ENCODE data around the gene KRTAP4-3.
"Not testable (repeated sequence)": the region's sequence is repeated elsewhere in the genome, so short reads cannot be mapped to it uniquely, and the experiment has no call there.

The KRTAP4-3 gene

DNA sequence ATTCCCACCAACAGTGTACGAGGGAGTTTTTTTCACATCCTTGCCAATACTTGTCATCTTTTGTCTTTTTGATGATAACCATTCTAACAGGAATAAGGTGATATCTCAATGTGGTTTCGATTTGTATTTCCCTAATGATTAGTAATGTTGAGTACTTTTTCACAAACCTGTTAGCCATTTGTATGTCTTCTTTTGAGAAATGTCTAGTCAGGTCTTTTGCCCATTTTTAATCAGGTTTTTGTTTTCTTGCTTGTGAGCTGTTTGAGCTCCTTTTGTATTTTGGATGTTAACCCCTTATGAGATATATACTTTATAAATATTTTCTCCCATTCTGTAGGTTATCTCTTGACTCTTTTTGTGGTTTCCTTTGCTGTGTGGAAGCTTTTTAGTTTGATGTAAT, 16.5 kb downstream of the KRTAP4-3 start:
- no peak for DNase-seq (ENCODE audit: low spot score)

DNA sequence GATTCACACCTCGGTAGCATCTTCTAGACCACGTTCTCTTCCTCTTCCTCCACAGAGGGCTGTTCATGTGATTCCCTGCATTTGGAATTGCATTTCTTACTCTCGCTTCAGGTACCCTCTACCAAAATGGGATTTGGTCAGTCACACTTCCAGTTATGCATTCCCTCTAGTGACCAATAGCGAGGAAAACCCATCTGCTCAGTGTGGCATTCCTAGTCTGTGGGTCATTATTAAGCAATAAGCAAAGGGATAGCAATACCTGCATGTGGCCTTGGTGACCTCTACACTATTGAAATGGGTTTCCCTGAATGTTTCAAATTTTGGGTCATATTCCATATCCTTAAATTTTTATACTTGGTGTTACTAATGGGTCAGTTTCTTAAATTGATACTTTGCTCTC, 18.0 kb downstream of the KRTAP4-3 start:
- DNase-seq (ENCODE audit: low spot score): no peak

DNA sequence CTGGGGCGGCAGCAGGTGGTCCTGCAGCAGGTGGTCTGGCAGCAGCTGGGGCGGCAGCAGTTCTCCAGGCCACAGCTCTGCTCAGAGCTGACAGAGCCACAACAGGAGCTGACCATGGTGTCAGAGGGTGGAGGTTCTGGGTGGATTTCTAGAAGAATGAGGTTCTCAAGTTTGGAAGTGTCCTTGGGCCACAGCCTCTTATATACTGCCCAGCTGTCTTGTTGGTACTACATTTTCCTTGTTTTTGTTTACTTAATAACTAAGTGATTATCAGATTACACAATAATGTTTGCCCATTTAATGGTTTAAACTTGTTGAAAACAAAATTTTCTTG, 18.4 kb downstream of the KRTAP4-3 start, which contains the start of gene KRTAP4-5:
KRTAP4-5 (minus strand) TSS at position 174 of the 334 bp plus-strand sequence; CDS start at position 116, 58 bp downstream.
- no peak for DNase-seq (ENCODE audit: low spot score)

DNA sequence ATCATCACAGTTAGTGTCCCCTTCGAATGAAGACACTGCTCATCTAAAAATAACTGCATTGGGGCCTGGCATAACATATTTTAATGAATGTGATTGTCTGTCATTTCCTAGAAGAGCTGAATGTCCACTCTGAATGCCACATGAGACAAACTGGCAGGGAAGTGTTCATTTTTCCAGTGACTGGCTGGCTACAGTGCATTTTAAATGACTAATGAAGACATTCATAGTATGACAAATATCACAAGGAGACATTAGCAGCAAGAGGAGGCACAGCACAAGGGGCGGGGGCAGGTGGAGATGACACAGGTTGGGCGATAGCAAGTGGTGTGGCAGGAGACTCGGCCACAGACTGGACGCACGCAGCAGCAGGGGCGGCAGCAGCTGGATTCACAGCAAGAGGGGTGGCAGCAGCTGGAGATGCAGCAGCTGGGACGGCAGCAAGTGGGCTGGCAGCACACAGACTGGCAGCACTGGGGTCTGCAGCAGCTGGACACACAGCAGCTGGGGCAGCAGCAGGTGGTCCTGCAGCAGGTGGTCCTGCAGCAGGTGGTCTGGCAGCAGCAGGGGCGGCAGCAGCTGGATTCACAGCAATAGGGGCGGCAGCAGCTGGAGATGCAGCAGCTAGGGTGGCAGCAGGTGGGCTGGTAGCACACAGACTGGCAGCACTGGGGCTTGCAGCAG, 18.9 kb downstream of the KRTAP4-3 start:
- not testable (repeated sequence) for DNase-seq (ENCODE audit: low spot score)

DNA sequence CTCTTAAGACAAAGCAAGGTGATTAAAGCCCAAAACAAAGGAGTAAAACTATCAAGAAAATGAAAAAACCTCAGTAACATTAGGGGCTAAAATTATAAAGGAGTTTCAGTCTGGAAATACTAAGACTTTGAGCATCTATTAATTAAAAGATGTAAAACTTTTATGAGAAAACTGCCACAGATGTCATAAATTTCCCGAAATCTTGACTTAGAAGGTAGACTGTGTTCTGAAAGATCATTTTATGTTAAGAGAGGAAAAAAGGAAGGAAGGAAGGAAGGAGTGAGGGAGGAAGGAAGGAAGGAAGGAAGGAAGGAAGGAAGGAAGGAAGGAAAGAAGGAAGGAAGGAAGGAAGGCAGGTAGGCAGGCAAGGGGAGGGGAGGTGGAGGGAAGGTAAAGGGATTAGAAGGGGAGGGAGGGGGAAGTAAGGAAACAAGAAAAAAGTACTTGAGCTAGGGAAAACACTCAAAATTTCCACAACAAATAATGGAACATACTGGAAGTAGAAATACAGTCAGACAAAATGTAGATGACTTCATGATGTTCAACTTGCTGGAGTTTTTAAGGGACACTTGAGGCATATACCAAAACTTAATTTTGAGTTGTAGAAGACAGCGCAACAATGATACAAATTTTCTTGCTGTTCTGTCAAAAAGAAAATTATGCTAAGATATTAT, 20.4 kb downstream of the KRTAP4-3 start:
- DNase-seq (ENCODE audit: low spot score): no peak

DNA sequence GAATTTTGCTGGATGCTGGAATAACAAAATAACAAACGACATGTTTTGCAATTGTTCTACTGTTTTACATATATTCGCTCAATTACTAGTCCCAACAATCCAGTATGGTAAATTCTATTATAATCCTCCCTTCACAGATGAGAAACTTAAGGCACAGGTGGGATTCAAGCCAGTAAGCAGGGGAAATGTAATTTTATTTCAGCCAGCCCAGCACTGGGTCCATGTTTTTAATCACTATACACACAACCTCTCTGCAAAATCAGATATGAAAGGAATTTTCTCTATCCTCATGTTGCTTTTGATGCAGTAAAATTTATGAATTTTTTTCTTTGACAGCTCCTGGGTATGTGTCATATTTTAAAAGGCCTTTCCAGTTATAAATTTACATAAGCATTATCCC, 22.8 kb downstream of the KRTAP4-3 start:
- DNase-seq (ENCODE audit: low spot score): no peak

DNA sequence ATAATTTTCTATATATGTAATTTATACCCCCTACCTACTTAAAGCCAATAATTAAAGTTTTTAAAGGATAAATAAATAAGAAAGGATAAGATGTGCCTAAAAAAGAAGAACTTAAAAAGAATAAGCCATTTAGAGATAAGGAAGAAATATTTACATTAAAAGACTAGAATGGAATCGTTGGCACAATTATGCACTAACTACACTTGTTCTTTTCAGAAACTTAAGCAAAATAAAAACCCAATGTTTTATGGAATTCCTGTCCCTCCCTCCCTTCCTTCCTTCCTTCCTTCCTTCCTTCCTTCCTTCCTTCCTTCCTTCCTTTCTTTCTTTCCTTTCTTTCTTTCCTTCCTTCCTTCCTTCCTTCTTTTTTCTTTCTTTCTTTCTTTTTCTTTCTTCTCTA, 23.2 kb downstream of the KRTAP4-3 start:
- DNase-seq (ENCODE audit: low spot score): no peak

DNA sequence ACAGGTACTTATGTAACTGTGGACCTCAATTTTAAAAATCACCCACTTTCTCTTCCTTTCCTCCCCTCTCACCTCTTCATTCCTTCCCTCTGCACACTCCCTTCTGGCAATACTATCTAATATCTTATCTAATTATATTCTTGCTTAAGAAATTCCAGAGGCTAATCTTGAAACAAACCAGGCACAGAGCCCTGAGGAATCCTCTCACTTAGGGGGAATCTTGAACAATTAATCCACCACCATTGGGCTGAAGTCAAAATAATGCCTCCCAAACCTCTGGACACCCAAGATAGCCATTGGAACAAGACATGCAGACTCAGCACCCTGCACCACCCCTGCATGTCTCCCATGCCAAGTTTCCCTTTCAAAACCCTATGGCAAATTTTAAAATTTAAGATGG, 26.7 kb downstream of the KRTAP4-3 start:
- DNase-seq (ENCODE audit: low spot score): no peak

DNA sequence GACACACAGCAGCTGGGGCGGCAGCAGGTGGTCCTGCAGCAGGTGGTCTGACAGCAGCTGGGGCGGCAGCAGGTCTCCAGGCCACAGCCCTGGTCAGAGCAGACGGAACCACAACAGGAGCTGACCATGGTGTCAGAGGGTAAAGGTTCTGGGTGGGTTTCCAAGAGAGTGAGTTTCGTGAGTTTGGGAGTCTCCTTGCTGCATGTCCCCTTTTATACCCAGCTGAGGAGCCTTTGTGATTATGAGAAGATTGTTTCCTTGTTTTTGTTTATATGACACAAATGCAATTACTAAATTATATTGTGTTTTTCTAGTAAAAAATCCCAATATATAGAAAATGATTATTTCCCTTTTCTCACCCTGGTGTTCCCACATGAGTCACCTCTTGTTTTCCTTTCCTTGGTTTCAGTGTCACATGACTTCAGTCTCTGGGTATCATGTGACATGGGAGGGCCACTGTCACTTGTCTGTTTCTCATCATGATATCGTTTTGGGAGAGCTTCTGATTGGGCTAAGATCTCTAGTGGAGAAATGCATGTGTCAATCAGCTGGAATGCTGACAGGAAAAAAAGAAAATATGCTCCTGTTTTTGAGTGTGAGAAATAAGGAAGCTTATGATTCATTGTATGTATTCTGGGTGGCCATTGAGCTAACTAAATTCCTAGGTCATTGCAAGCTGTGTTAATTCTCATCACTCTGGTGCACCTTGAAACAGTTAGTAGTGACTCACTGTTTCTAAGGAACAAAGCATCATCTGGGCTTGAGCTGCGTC, 27.5 kb downstream of the KRTAP4-3 start, which contains the start of gene KRTAP4-6:
KRTAP4-6 (minus strand) TSS at position 185 of the 772 bp plus-strand sequence; CDS start at position 128, 57 bp downstream.
- peak; percentile 72 for DNase-seq (ENCODE audit: low spot score)

DNA sequence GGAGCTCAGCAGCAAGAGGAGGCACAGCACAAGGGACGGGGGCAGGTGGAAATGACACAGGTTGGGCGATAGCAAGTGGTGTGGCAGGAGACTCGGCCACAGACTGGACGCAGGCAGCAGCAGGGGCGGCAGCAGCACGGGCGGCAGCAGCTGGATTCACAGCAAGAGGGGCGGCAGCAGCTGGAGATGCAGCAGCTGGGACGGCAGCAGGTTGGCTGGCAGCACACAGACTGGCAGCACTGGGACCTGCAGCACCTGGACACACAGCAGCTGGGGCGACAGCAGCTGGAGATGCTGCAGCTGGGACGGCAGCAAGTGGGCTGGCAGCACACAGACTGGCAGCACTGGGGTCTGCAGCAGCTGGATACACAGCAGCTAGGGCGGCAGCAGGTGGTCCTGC, 28.2 kb downstream of the KRTAP4-3 start:
- not testable (repeated sequence) for DNase-seq (ENCODE audit: low spot score)

DNA sequence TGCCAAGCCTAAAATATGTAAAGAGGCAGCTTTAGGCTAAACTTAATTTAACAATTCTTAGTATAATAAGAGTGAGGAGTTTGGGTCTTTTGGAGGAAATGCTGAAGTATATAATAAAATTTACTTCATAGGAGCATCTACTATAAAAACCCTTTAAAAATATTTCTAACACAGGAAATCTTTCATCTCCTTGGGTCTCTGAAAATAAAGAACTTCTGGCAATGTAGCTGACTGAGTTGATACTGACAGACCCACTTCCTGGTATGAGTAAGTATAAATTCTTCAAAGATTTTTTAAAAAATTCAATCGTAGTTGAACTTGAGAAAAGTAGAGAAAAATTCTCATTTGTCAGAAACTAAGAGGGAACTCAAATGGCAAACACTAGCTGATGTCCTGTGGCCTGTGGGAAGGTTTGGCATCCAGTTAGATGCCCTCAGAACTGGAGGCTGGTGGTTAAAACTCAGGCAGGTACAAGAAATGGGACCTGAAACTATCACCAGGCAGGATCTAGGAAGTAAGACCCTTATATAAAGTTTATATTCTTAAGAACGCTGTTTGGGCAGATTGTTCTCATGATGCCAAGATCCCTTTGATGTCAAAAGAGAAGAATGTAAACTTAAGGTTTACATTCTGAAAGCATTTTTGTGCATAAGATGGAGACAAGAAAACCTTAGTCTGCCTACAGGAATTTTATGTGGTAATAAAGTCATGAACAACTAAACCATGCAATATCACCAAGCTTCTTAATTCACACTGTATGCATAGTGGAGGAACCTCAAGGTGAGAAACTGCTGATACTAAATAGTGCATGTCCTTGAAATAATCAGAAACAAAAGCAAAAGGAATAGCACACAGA, 33.9 kb downstream of the KRTAP4-3 start:
- DNase-seq (ENCODE audit: low spot score): no peak

DNA sequence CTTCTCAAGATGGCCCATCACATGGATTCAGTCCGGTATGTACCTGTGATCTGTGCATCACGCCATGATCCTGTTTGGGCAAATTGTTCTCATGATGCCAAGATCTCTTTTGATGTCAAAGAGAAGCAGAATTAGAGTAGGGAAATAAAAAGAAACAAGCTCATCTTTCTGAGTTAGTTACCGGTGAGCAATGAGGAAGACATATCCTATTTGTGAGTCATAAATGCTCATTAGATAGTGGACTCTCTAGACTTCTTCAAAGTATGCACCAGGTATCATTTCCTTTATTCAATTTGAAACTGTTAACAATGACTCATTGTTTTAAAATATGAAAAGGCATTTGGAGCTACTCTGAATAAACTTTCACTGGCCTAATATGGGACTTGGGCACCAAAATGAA, 36.0 kb downstream of the KRTAP4-3 start:
- DNase-seq (ENCODE audit: low spot score): peak; percentile 29

DNA sequence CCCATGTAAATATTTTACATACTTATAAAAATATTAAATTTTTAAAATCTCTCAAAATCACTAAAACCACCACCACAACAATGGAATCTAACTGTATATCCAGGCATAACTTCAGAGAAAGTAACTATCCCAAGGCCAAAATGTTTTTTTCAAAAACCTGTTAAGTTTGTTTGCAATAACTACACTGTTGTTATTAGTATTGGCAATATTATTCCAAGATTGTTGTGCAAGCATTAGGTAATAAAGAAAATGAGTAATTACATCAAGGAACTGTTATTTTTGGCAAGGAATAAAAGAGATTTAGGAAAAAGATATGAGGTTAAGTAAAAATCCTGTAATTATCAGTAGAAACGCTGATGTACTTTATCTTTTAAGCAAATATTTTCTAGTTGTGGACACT, 40.6 kb downstream of the KRTAP4-3 start:
- DNase-seq (ENCODE audit: low spot score): no peak

DNA sequence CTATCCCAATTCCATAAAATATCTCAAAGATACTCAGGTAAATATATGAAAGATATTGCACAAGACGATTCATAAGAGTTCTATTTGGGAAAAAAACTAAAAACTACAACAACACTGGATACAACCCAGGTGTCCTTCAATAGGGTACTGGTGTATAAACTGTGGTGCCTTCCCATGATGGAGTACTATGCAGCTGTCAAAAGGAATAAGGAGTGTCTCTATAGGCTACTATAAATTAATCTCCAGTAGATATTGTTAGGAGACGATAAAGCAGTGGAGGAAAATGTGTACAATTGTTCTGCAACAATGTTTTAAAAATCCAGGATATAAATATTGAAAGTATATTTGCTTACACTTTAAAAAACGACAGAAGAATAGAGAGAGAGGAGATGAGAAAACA, 41.6 kb downstream of the KRTAP4-3 start:
- no peak for DNase-seq (ENCODE audit: low spot score)

DNA sequence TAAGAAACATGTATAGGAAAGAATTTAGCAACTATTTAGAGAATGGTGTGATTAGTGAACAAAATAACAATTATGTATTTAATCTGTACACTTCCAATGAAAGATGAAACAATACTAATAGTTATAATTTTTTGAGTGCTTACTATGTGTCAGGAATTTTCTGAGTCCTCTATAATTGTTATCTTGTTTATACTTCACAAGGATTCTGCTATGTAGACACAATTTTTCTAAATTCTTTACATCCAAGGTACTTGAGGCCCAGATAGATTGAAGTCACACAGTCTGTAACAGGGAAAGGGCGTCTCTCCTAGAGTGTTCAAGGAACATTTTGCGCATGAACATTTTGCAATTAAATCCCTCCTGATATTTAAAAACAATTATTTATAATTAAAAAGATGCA, 43.0 kb downstream of the KRTAP4-3 start:
- no peak for DNase-seq (ENCODE audit: low spot score)

DNA sequence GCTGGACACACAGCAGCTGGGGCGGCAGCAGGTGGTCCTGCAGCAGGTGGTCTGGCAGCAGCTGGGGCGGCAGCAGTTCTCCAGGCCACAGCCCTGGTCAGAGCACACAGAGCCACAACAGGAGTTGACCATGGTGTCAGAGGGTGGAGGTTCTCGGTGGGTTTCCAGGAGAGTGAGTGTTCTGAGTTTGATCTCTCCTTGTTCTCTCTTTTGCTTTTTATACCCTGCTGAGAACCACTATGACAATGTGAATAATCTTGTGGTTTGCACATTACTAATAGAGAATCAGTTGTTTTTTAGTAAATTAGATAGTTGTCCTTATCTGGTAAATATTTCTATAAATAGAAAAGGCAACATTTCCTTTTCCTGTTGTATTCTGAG, 44.0 kb downstream of the KRTAP4-3 start, which contains the start of gene KRTAP4-12:
KRTAP4-12 (minus strand) TSS at position 192 of the 381 bp plus-strand sequence; CDS start at position 132, 60 bp downstream.
- not testable (repeated sequence) for DNase-seq (ENCODE audit: low spot score)

DNA sequence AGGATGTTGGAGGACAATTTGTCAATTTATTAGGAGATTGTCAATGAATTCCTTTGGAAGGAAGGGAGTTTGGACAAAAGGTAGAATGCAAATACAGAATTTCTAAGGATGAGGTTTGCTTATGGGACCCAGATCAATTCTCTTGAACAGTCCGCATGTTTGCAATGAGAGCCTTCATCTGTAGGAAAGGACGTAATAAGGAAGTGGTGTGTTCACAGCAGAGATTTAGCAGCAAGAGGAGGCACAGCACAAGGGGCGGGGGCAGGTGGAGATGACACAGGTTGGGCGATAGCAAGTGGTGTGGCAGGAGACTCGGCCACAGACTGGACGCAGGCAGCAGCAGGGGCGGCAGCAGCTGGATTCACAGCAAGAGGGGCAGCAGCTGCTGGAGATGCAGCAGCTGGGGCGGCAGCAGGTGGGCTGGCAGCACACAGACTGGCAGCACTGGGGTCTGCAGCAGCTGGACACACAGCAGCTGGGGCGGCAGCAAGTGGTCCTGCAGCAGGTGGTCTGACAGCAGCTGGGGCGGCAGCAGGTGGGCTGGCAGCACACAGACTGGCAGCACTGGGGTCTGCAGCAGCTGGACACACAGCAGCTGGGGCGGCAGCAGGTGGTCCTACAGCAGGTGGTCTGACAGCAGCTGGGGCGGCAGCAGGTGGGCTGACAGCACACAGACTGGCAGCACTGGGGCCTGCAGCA, 44.6 kb downstream of the KRTAP4-3 start:
- not testable (repeated sequence) for DNase-seq (ENCODE audit: low spot score)

DNA sequence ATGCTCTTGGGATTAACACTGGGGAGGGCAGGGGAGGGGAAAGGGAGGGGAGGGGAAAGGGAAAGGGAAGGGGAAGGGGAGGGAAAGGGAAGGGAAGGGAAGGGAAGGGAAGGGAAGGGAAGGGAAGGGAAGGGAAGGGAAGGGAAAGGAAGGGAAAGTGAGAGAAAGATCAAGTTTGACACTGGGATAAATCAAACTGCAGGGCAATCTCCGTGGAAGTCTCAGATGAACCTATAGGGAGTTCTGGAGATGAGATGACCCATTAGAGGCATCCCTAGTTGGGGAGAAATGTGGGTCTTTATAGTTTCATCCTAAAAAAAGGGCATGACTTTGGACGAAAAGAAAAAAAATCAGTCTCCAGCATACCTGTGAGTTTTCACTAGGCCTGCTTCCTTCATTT, 46.3 kb downstream of the KRTAP4-3 start:
- no peak for DNase-seq (ENCODE audit: low spot score)

DNA sequence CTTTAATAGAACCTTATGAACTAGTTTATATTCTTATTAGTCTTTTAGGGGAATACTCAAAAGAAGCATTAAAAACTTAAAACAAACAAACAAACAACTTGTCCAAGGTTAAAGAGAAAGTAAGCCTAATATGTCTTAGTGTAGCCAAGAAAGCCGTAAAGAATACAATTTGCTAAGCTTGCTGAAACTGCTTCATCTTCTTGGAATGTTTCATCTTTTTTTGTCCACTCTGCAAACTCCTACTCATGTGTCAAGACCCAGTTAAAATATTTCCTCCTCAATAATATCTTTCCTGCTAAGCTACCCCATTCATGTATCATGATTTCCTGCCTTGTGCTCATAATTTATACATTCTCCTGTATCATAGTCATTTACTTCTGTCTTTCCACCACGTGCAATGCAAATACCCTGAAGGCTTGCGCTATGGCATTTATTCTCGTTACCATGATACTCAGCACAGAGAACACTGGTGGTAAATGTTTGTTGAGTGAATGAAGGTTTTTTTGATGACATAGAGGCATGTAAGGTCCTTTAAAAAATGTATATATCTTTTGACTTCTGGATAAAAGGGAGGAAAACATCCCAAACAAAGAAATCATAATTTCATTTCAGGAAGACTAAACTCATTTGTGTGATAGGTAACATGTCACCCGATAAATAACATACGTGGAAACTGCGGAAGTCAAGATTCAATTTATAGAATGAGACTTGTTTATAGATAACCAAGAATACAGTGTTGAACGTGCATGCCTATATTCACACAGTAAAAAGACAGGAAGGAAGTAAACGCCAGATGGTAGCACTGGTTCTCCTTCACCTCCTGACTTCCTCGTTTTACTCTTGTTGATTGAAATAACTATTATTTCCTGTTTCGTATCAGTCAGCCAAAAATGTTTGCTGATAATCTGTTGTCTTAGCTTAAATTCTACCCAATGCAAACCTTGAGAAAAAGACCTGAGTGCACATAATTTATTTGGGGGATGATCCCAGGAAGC, 48.0 kb downstream of the KRTAP4-3 start:
- DNase-seq (ENCODE audit: low spot score): not testable (repeated sequence)

DNA sequence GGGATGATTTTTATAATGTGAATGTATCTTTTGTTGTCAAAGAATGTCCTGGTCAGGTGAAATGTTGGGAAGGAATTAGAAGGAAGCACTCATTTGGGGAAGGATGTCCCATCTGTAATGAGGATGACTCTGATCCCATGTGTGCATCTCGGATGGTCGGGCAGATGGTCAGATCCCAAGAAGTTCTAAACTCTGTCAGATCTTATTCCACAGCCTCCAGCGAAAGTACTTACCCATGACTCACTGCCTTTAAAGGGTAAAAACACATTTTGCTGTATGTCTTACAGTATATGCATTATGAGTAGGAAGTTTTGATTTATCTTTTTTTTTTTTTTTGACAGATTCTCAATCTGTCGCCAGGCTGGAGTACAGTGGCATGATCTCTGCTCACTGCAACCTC, 49.3 kb downstream of the KRTAP4-3 start:
- DNase-seq (ENCODE audit: low spot score): no peak
